HG03139 (cell line): Measurements from ENCODE around the gene GALR2.

ENCODE experiments used
- ATAC-seq: cut with Tn5 transposase; IDR thresholded peaks from one replicate; pipeline ENCODE4 v1.9.1; 2021; ENCODE audit not compliant: unreplicated experiment

GALR2 gene

GRCh38 chr17:76079535-76079955 lies 5.0 kb downstream of the GALR2 start:
- no peak for ATAC-seq

DNA sequence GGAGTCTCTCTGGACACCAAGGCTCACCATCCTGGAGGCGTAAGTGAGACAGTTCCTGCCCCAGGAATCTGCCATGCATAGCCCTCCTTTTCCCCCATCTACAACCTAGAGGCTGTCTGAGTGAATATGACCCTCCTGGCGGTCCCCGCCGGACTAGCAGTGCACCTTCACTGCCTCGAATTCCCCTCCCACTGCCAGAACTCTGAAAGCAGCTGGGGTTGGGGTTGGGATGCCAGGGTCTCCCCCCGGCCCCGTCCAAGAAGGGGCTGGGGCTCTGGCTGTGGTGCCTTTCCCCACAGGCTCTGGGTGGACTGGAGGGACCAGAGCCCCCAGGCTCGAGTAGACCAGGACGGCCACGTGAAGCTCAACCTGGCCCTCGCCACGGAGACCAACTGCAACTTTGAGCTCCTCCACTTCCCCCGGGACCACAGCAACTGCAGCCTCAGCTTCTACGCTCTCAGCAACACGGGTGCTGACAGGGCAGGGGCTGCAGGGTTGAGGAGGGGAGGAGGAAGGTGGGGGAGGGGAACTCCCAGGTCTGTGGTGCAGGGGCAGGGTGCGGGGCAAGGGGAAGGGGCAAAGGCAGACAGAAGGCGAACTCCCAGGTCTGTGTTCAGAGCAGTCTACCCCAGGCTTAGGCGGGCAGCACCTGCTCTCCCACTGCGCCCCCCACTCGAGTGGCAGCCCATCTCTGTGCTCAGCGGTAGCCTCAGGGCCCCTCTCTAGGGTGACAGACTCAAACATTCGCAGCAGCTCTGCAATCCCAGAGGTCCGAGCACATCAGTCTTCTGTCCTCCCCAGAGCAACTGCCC lies 5.6 kb downstream of the GALR2 start:
- ATAC-seq, result no peak

DNA sequence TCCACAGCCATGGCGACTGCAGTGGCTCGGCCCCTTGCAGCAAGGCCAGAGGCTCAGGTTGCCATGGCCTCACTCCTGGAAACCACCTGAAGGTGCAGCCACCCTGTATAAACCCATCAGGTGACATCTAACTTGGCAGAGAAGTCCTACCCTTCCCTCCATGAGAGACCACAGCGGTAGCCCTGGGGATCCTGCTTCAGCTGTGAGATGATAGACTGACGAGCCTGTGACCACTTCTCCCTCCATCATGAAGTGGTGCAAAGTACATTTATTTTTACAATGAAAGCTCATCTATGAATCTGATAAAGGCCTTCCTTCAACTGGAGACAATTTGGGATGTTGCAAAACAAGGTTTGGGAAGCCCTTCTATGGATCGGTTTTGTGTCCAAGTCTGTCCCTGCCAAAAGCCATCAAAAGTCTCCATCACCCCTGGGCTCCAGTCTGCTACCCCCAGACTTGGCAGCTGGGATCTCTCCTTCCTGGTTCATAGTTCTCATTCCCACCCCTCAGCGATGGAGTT lies 6.2 kb downstream of the GALR2 start:
- ATAC-seq, result no peak

DNA sequence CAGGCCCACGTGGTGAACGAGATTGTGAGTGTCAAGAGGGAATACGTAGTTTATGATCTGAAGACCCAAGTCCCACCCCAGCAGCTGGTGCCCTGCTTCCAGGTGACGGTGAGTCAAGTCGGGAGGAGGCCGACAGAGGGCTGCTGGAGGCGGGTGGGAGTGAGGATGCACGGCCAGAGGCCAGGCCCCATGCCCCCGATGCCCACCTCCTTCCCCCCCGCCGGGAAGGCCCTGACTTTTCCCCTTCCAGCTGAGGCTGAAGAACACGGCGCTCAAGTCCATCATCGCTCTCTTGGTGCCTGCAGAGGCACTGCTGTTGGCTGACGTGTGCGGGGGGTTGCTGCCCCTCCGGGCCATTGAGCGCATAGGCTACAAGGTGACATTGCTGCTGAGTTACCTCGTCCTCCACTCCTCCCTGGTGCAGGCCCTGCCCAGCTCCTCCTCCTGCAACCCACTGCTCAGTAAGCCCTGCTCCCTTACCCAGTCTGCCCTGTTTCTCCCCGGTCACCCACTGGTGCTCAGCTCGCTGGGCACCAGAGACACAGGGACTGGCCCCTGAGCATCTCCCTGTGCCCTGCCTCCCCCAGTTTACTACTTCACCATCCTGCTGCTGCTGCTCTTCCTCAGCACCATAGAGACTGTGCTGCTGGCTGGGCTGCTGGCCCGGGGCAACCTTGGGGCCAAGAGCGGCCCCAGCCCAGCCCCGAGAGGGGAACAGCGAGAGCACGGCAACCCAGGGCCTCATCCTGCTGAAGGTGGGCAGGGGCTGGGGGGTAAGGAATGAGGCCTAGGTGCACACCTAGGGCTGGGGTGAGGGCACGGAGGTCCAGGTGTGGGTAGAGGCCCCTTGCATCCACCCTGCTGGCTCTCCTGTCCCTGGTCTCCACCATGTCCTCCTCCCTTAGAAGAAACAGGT lies 7.0 kb downstream of the GALR2 start:
- no peak for ATAC-seq

- ATAC-seq, result no peak
Observed at GRCh38 chr17:76082326-76083251, 8.0 kb downstream of the GALR2 start.

- no peak for ATAC-seq
Observed at GRCh38 chr17:76083536-76084182, 9.1 kb downstream of the GALR2 start.

DNA sequence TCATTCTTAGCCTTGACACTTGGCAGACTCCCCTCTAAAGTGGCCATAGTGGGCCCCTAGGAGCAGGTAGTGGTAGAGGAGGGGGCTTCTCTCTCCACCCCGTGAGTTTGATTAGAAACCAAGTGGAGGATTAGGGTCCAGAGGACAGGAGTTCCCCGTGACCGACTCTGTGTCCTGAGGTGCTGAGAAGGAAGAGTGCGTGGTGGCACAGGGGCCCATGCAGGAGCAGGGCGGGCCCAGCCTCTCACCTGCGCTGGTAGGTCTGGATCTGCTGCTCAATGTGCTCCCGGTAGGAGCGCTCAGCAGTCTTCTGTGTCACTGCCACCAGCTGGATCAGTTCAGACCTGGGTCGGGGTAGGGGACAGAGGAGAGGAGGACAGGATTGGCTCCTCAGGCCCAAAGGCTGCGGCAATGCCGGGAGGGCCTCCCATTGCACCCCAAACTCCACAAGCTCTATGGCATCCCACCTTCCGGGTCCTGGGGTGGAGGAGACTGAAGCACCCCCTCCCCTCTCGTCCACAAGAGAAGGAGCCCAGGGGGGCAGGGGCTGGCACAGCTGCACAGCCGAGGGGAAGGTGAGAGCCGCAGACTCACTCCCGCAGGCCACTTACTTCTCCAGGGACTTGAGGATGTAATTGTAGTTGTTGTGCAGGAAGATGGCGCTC lies 10.6 kb downstream of the GALR2 start:
- ATAC-seq, result no peak

DNA sequence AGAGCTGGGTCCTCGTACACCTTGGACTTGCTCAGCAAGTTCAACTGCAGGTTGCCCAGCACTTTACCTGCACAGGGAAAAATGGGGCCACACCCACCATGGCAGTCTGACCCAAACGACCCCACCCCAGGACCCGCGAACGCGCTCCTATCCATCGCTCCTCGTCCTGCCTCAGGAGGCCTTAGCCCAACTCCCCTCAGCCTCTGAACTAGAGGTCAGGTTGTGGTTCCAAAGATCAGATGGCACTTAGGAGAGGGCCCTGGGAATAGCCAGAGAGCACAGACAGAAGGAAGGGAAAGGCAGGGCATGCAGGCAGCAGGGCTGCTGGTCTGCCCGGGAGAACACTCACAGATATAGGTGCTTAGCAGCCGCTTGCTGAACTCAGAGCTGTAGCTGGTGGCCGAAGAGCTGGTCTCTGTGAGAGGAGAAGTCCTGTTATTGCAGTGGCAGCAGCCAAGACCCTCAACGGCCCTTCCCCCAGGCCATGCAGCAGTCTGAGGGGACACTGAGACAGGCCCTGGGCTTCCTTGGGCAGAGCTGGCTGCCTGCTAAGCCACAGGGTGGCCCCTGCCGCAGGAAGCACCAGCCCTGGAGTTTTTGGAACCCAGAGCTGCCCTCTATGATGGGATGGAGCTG lies 11.3 kb downstream of the GALR2 start:
- no peak for ATAC-seq

DNA sequence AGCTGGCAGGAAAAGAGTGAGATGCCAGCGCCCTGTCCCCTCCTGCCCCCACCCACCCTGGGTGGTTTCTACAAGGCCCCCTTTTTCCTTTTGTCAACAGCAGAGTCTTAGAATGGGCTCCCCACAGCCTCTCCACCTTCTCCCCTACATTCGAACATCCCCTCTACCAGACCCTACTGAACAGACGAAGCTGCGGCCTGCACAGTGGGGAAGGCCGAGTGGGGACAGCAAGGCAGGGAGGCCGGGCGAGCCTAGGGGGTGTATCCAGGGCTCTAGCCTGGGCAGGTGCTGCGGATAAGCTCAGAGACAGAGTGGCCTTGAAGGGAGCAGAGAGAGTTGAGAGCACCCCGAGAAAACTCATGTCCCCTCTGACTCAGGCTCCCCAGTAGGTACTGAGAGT lies 11.8 kb downstream of the GALR2 start:
- no peak for ATAC-seq

DNA sequence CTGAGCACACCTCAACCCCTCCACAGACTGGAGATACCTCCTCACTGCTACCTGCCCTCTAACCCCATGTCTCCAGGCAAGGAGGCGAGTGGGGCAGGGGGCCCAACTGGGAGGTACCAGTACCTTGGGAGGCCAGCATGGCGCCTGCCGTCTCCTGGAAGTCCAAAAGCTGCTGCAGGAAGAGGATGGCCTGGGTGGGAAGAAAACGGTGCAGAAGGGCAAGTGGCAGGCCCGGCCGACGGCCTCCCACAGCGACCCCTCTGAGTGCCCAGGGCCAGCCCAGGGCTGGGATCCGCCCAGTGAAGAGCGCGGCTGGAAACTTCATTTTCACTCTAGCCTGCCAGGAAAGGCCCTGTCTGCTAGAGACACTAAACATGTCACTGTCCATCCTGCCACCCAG lies 12.9 kb downstream of the GALR2 start:
- ATAC-seq, result no peak

GRCh38 chr17:76088041-76088867 lies 13.7 kb downstream of the GALR2 start:
- no peak for ATAC-seq

DNA sequence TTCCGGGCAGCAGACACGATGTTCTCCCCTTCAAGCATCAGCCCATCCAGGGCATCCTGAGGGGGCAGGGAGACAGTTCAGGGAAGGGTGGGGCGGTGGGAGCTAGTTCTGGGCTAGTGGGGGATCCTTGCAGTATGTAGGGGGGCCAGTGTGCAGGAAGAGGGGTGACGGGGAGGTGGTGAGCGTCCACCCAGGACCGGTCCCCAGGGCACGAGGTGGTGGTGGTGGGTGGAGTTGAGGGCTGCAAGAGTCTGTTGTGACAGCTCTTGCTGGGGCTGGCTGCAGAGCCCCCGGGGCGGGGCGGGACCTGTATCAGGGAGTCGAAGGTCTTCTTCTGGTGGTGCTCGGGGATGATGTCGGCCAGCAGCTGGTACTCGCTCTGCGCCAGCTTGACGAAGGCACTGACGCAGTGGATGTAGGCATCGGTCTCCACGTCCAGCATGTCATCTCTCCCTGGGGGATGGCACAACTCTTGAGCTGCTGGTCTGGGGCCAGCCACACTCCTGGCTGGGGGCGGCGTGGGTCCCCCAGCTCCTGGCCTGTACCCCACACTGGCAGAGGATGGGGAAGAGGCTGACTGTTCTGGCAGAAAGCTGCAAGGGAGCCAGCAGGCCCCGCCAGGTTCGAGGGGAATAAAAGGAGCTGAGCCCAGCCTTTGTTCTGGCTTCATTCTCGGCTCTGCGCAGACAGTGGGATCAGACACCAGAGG lies 14.4 kb downstream of the GALR2 start:
- no peak for ATAC-seq

GRCh38 chr17:76089680-76090516 lies 15.3 kb downstream of the GALR2 start:
- ATAC-seq, result no peak

DNA sequence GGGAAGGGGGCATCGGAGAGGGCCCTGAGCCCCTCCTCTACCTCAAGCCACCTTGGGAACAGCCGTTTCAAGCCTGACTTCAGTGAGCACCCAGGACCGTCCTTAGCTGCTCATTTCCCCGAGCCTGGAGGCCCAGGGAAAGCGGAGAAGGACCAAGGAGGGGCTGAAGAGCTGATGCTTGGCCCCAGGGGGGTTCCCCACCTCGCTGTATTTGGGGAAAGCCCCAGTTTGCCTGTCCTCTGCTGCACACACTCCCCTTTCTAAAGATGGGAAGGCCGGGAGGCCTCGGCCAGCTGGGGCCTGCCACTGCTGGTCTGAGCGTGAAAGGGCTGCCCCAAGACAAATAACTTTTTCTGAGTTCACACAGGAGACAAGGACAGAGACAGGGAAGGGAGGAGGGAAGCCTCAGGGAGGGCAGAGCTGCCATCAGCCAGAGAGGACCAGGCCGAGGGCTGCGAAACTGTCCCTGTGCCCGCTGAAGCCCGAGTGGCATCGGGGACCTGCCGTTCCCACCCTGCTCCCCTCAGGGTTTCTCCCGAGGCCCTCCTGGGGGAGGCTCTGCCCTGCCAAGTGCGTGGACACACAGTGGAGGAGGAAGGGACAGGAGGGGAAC lies 16.0 kb downstream of the GALR2 start:
- no peak for ATAC-seq

GRCh38 chr17:76091526-76092286 lies 17.1 kb downstream of the GALR2 start:
- no peak for ATAC-seq
